OCI-LY3 (cell line): ENCODE results near the gene NBPF1.
"Not testable (repeated sequence)": the region's sequence is repeated elsewhere in the genome, so short reads cannot be mapped to it uniquely, and the experiment has no call there.

Source experiments
- H2AFZ ChIP-seq: fragments of 200-600, 300-600 bp; shearing (Covaris generic); 2 replicates; pipeline ENCODE4 v1.6.0; 2014; ENCODE audit warnings: antibody characterized with exemption, low read depth, low read length
- H3K27ac ChIP-seq: fragments of 200-600, 300-600 bp; sonication (generic); 2 replicates; pipeline ENCODE4 v1.5.1; 2014; ENCODE audit warnings: mild to moderate bottlenecking, low read length, moderate library complexity, mixed read lengths
- H3K27me3 ChIP-seq: fragments of 200-600, 300-600 bp; sonication (generic); 2 replicates; pipeline ENCODE4 v1.6.1; 2014; ENCODE audit warnings: low read depth, low read length, mixed read lengths
- H3K36me3 ChIP-seq: fragments of 200-600, 300-600 bp; sonication (generic); replicated peaks from 2 replicates; pipeline ENCODE3; 2014; ENCODE audit warnings: low read depth, low read length, mixed read lengths
- H3K4me1 ChIP-seq: fragments of 300-600, 200-600 bp; sonication (generic); 2 replicates; pipeline ENCODE4 v1.6.1; 2014; ENCODE audit warnings: low read length, mixed read lengths
- H3K4me2 ChIP-seq: fragments of 200-600, 300-600 bp; sonication (generic); 2 replicates; pipeline ENCODE4 v1.6.1; 2014; ENCODE audit warnings: low read length, mixed read lengths
- H3K4me3 ChIP-seq: fragments of 300-600, 200-600 bp; sonication (generic); 2 replicates; pipeline ENCODE4 v1.5.1; 2014; ENCODE audit warnings: antibody characterized with exemption, mild to moderate bottlenecking, low read length, moderate library complexity
- H3K79me2 ChIP-seq: fragments of 300-600, 200-600 bp; shearing (Covaris generic); 2 replicates; pipeline ENCODE4 v1.6.1; 2014; ENCODE audit warnings: mild to moderate bottlenecking, low read length, mixed read lengths
- H3K9ac ChIP-seq: fragments of 300-600, 200-600 bp; shearing (Covaris generic); 2 replicates; pipeline ENCODE4 v1.6.0; 2014; ENCODE audit warnings: mild to moderate bottlenecking, low read length, moderate library complexity
- H3K9me3 ChIP-seq: fragments of 200-600, 300-600 bp; shearing (Covaris generic); 2 replicates; pipeline ENCODE4 v1.6.1; 2014; ENCODE audit warnings: low read length, mixed read lengths; ENCODE audit not compliant: insufficient read depth
- H4K20me1 ChIP-seq: fragments of 200-600, 300-600 bp; sonication (generic); 2 replicates; pipeline ENCODE4 v1.6.1; 2016; ENCODE audit warnings: low read length, mixed read lengths; ENCODE audit not compliant: insufficient read depth
- TF ChIP-seq, protein P1 (sequence below): fragments of 200-600, 300-600 bp; sonication (generic); IDR thresholded peaks from 2 replicates; pipeline ENCODE4 v1.5.1; 2014; ENCODE audit warnings: antibody characterized with exemption, low read length, low read depth

The NBPF1 gene

DNA sequence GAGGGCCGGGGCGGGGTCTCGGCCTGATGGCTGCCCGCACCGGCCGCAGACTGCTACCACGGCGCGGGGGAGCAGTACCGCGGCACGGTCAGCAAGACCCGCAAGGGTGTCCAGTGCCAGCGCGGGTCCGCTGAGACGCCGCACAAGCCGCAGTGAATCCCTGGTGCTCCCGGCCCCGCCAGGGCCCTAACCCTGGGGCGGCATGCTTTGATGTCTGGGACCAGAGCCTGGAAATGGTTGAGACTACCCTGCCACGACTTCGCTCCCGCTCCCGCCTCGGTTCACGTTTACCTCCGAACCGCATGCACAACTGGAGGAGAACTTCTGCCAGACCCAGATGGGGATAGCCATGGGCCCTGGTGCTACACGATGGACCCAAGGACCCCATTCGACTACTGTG is 34.9 kb upstream of the NBPF1 start:
- H4K20me1 ChIP-seq, H3K36me3 ChIP-seq, H3K9ac ChIP-seq, H3K27ac ChIP-seq, H3K9me3 ChIP-seq, H3K27me3 ChIP-seq, H3K4me2 ChIP-seq, H3K4me3 ChIP-seq, H2AFZ ChIP-seq: not testable (repeated sequence)
- Histone ChIP-seq H3K4me1 (peaks cover 11% of the 10 kb centered on the region), H3K79me2 (peaks cover 12% of the 10 kb centered on the region)

DNA sequence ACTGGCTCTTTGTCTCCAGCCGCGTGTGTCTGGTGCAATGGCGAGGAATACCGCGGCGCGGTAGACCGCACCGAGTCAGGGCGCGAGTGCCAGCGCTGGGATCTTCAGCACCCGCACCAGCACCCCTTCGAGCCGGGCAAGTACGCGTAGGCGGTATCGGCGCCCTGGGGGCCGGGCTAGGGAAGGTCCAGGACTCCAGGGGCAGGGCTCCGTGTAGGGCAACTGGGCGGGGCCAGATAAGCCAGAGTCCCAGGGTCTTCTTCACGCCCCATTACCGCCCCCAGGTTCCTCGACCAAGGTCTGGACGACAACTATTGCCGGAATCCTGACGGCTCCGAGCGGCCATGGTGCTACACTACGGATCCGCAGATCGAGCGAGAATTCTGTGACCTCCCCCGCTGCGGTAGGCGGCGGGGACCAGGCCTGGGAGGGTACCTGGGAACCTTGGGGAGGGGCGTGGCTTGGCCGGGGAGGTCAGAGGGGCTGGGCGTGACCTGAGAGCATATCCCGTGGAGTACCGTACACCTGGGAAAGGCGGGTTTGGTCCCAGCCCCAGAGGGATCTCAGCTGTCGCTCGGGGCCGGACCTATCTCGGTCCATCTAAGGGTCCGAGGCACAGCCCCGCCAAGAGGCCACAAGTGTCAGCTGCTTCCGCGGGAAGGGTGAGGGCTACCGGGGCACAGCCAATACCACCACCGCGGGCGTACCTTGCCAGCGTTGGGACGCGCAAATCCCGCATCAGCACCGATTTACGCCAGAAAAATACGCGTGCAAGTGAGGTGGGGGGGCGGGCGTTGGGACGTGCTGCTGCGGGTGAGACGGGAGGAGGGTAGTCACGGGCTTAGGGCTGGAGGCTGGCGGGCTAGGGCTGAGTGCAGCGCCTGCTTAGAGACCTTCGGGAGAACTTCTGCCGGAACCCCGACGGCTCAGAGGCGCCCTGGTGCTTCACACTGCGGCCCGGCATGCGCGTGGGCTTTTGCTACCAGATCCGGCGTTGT is 34.1 kb upstream of the NBPF1 start:
- not testable (repeated sequence) for H2AFZ ChIP-seq, H3K36me3 ChIP-seq, H3K27ac ChIP-seq, H3K27me3 ChIP-seq, H3K9me3 ChIP-seq, H3K4me2 ChIP-seq, H3K9ac ChIP-seq, H3K4me3 ChIP-seq, H4K20me1 ChIP-seq
- peaks cover 15% of the 10 kb centered on the region for H3K4me1 ChIP-seq
- peaks cover 19% of the 10 kb centered on the region for H3K79me2 ChIP-seq

GRCh38 chr1:16646716-16647115 is 33.4 kb upstream of the NBPF1 start:
- H3K9ac ChIP-seq, H2AFZ ChIP-seq, H3K27ac ChIP-seq, H4K20me1 ChIP-seq, H3K9me3 ChIP-seq, H3K4me3 ChIP-seq, H3K27me3 ChIP-seq, H3K36me3 ChIP-seq, H3K4me2 ChIP-seq: not testable (repeated sequence)
- peaks cover 15% of the 10 kb centered on the region for H3K4me1 ChIP-seq
- peaks cover 19% of the 10 kb centered on the region for H3K79me2 ChIP-seq

DNA sequence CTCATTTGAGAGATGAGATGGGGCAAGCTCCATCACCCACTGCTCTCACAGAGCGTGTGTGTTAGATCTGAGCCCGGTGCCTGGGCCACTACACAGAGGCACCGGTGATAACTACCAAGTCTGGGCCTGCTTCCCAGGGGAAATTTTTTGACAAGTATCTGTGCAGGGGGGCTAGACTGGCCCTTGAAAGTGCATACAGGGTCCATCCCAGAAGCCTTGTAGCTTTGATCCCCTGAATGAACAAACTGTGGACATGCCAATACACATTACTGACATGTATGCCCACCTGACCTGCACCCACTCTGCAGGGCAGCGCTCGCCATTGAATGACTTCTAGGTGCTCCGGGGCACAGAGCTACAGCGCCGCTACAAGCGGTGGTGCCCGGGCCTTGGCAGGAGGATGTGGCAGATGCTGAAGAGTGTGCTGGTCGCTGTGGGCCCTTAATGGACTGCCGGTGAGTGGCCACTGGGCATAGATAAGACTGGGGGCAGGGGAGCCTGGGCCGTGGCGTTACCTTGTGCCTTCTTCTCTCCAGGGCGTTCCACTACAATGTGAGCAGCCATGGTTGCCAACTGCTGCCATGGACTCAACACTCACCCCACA is 32.8 kb upstream of the NBPF1 start:
- H3K9me3 ChIP-seq = not testable (repeated sequence)

GRCh38 chr1:16645271-16646060 is 32.1 kb upstream of the NBPF1 start:
- Histone ChIP-seq H3K9ac (peak overlapping the region; percentile 79), H3K79me2 (peaks cover 19% of the 10 kb centered on the region), H3K4me2 (peak overlapping the region; percentile 61), H3K4me3 (peak overlapping the region; percentile 80), H3K4me1 (peaks cover 15% of the 10 kb centered on the region)
- H3K36me3 ChIP-seq, H2AFZ ChIP-seq, H3K27ac ChIP-seq, H3K9me3 ChIP-seq, H3K27me3 ChIP-seq, H4K20me1 ChIP-seq: not testable (repeated sequence)

More for the DNA sequence above, 32.8 kb upstream of the NBPF1 start:
- not testable (repeated sequence) for H3K36me3 ChIP-seq, H3K27ac ChIP-seq, H4K20me1 ChIP-seq, H3K4me3 ChIP-seq, H3K9ac ChIP-seq, H2AFZ ChIP-seq, H3K4me2 ChIP-seq, H3K27me3 ChIP-seq
- Histone ChIP-seq H3K79me2 (peaks cover 19% of the 10 kb centered on the region), H3K4me1 (peaks cover 15% of the 10 kb centered on the region)

- H3K4me3 ChIP-seq = peak overlapping the region; percentile 80
- TF ChIP-seq, protein P1, sequence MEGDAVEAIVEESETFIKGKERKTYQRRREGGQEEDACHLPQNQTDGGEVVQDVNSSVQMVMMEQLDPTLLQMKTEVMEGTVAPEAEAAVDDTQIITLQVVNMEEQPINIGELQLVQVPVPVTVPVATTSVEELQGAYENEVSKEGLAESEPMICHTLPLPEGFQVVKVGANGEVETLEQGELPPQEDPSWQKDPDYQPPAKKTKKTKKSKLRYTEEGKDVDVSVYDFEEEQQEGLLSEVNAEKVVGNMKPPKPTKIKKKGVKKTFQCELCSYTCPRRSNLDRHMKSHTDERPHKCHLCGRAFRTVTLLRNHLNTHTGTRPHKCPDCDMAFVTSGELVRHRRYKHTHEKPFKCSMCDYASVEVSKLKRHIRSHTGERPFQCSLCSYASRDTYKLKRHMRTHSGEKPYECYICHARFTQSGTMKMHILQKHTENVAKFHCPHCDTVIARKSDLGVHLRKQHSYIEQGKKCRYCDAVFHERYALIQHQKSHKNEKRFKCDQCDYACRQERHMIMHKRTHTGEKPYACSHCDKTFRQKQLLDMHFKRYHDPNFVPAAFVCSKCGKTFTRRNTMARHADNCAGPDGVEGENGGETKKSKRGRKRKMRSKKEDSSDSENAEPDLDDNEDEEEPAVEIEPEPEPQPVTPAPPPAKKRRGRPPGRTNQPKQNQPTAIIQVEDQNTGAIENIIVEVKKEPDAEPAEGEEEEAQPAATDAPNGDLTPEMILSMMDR = peak; percentile 48
- H3K79me2 ChIP-seq = peaks cover 19% of the 10 kb centered on the region
- not testable (repeated sequence) for H3K36me3 ChIP-seq, H4K20me1 ChIP-seq, H3K9me3 ChIP-seq, H3K27me3 ChIP-seq
- peaks cover 15% of the 10 kb centered on the region for H3K4me1 ChIP-seq
- H3K4me2 ChIP-seq = peak overlapping the region; percentile 61
- peak overlapping the region; percentile 75 for H2AFZ ChIP-seq
- peak overlapping the region; percentile 79 for H3K9ac ChIP-seq
- H3K27ac ChIP-seq = peak overlapping the region; percentile 39
Observed at GRCh38 chr1:16644482-16645270, 31.3 kb upstream of the NBPF1 start.
